ENCODE results near the gene PRKCH. TPM values are rescaled to one million over a fixed set of nuclear protein-coding genes. Genes with fewer than 3 reads are reported as not detected.

Gene PRKCH
- total RNA-seq, 4 donors from 2014 or later, result 17.9 to 28.7 (median 25.0) TPM

DNA sequence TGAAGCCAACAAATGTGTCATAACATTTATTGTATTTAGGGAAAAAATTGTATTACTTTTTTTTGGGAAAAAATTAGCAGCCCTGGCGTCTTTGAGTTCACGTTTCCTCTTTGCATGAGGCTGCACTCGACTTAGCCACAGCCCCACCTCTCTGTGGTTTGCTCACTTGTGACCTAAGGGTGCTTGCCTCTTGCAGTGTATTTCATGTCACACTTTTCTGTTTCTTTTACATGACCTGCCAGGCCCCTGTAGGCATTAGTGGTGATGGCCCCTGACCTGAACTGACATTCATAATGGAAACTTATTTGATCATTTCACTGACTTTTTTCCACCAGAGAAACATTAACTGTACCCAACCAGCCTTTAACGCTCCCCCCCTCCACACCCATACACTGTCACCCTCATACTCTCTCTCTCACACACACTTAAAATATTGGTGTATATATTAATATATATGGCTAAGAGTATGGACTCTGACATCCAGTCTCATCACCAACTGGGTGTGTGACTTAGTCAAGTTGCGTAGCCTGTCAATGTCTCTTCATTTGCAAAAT is 122.9 kb downstream of the PRKCH start:
- 60 to 83% methylated on average over 5 of the region's 5 CpGs for WGBS, 2 donors (ENCODE audit: low coverage in 1 of 2)
- Histone ChIP-seq H3K27ac (no peak overlapping the region), H3K4me1 (peaks cover 0 to 6% (median 5%) of the 10 kb centered on the region in 3 donors), H3K36me3 (no peaks in the 10 kb centered on the region), H3K27me3 (peaks cover 10% of the 10 kb centered on the region), H3K4me3 (no peak overlapping the region), H3K9me3 (no peaks in the 10 kb centered on the region)
- no peak for ATAC-seq
- TF ChIP-seq POLR2AphosphoS5 (IDR thresholded peaks at IDR 0.05) (no peak), POLR2A (IDR thresholded peaks at IDR 0.05) (no peak)

DNA sequence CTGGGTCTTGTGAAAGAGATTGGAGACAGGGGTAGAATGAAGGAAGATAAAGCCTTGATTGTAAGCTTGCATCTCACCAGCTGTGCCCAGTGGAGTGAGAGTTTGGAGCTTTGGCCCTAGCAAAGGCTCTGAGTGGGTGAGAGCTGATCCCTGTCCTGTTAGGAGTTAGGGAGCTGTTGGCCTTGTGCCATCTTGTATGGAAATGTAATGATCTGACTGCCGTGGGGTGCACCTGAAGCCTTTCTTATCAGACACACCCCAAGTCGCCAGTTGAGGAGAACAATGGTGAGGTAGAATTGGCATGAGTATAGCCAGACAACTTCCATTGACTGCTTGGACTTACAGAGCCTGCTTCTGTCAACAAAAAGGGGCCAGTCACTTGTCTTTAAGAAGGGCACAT is 130.1 kb downstream of the PRKCH start:
- no peak for TF ChIP-seq EP300 (IDR thresholded peaks at IDR 0.05)
- TF ChIP-seq, protein P1, sequence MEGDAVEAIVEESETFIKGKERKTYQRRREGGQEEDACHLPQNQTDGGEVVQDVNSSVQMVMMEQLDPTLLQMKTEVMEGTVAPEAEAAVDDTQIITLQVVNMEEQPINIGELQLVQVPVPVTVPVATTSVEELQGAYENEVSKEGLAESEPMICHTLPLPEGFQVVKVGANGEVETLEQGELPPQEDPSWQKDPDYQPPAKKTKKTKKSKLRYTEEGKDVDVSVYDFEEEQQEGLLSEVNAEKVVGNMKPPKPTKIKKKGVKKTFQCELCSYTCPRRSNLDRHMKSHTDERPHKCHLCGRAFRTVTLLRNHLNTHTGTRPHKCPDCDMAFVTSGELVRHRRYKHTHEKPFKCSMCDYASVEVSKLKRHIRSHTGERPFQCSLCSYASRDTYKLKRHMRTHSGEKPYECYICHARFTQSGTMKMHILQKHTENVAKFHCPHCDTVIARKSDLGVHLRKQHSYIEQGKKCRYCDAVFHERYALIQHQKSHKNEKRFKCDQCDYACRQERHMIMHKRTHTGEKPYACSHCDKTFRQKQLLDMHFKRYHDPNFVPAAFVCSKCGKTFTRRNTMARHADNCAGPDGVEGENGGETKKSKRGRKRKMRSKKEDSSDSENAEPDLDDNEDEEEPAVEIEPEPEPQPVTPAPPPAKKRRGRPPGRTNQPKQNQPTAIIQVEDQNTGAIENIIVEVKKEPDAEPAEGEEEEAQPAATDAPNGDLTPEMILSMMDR (IDR thresholded peaks at IDR 0.05), result no peak
- no peak for TF ChIP-seq POLR2A (IDR thresholded peaks at IDR 0.05)
- no peaks in the 10 kb centered on the region for H3K36me3 ChIP-seq
- H3K9me3 ChIP-seq, result no peaks in the 10 kb centered on the region
- H3K4me3 ChIP-seq, result no peak overlapping the region
- ATAC-seq, result no peak
- no CpG with 5 or more reads among the region's 2 CpGs for whole genome bisulfite sequencing, 2 donors (ENCODE audit: low coverage in 1 of 2)
- H3K27ac ChIP-seq, result no peak overlapping the region
- no peaks in the 10 kb centered on the region for H3K4me1 ChIP-seq
- peaks cover 9% of the 10 kb centered on the region for H3K27me3 ChIP-seq

- Histone ChIP-seq H3K9me3 (no peaks in the 10 kb centered on the region), H3K36me3 (no peaks in the 10 kb centered on the region), H3K4me1 (no peaks in the 10 kb centered on the region), H3K27me3 (peaks cover 7% of the 10 kb centered on the region), H3K27ac (no peak overlapping the region), H3K4me3 (no peak overlapping the region)
- WGBS, 2 donors (ENCODE audit: low coverage in 1 of 2), result 94 to 100% methylated on average over 4 to 5 of the region's 6 CpGs
- no peak for ATAC-seq
- no peak for TF ChIP-seq POLR2A (IDR thresholded peaks at IDR 0.05)
- TF ChIP-seq POLR2AphosphoS5 (IDR thresholded peaks at IDR 0.05), result no peak
- no peak for TF ChIP-seq EP300 (IDR thresholded peaks at IDR 0.05)
- TF ChIP-seq, protein P1 (IDR thresholded peaks at IDR 0.05), result no peak
These were observed 130.6 kb downstream of the PRKCH start for GRCh38 chr14:61451891-61452400.

DNA sequence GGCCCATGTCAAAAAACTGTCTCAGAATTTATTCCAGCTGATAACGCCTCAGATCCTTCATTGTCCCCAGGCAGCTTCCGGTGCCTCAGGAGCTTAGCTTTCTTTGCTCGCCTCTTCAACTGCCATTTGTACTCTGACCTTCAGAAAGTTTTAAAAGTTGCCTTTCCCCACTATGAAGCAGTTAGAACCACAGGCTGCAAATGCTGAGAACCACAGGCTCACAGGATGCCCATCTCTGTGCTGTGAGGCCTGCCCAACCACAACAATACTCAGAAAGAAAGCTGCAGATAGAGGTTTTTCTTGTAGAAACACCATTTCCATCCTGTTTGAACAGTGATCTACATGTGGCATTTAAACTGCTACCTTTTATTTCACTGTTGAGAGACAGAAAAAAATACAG is 131.1 kb downstream of the PRKCH start:
- H3K4me1 ChIP-seq, result no peaks in the 10 kb centered on the region
- ATAC-seq, result no peak
- H3K36me3 ChIP-seq, result peaks cover 0 to 3% of the 10 kb centered on the region in 2 donors
- H3K4me3 ChIP-seq, result no peak overlapping the region
- H3K9me3 ChIP-seq, result no peaks in the 10 kb centered on the region
- 100% methylated on average over 1 to 3 of the region's 3 CpGs for WGBS, 2 donors (ENCODE audit: low coverage in 1 of 2)
- peaks cover 7% of the 10 kb centered on the region for H3K27me3 ChIP-seq
- TF ChIP-seq, protein P1 (IDR thresholded peaks at IDR 0.05), result no peak
- TF ChIP-seq POLR2A (IDR thresholded peaks at IDR 0.05), result no peak
- no peak for TF ChIP-seq POLR2AphosphoS5 (IDR thresholded peaks at IDR 0.05)
- TF ChIP-seq EP300 (IDR thresholded peaks at IDR 0.05), result no peak
- H3K27ac ChIP-seq, result no peak overlapping the region

GRCh38 chr14:61453103-61453767 is 131.9 kb downstream of the PRKCH start:
- TF ChIP-seq POLR2AphosphoS5 (IDR thresholded peaks at IDR 0.05), result no peak
- TF ChIP-seq, protein P1 (IDR thresholded peaks at IDR 0.05), result no peak
- TF ChIP-seq POLR2A (IDR thresholded peaks at IDR 0.05), result no peak
- TF ChIP-seq EP300 (IDR thresholded peaks at IDR 0.05), result no peak
- H3K4me3 ChIP-seq, result no peak overlapping the region
- 85 to 89% methylated on average over 8 to 9 of the region's 9 CpGs for WGBS, 2 donors (ENCODE audit: low coverage in 1 of 2)

More at GRCh38 chr14:61453103-61453767, 131.9 kb downstream of the PRKCH start:
- H3K27me3 ChIP-seq, result peaks cover 7% of the 10 kb centered on the region
- H3K27ac ChIP-seq, result no peak overlapping the region
- no peak for ATAC-seq
- no peaks in the 10 kb centered on the region for H3K4me1 ChIP-seq
- H3K36me3 ChIP-seq, result peaks cover 0 to 11% of the 10 kb centered on the region in 2 donors
- H3K9me3 ChIP-seq, result no peaks in the 10 kb centered on the region
